Measurements from ENCODE around the gene CLINT1.

The CLINT1 gene

GRCh38 chr5:157828944-157829639 is 29.9 kb downstream of the CLINT1 start:
- in situ Hi-C loops (cut with HindIII; ENCODE audit: low sequenced_read_pairs): no loop called here
- no peak overlapping the region for H3K4me3 ChIP-seq (ENCODE audit: low read depth, low read length)
- TF ChIP-seq CTCF (IDR thresholded peaks at IDR 0.05; ENCODE audit: low read depth, low read length): peak; percentile 43
- no peak for DNase-seq (ENCODE audit: low read depth, low spot score)

- DNase-seq (ENCODE audit: low read depth, low spot score): peak; percentile 14
- in situ Hi-C loops (cut with HindIII; ENCODE audit: low sequenced_read_pairs): no loop called here
- no peak for TF ChIP-seq CTCF (IDR thresholded peaks at IDR 0.05; ENCODE audit: low read depth, low read length)
- no peak overlapping the region for H3K4me3 ChIP-seq (ENCODE audit: low read depth, low read length)
Observed at GRCh38 chr5:157828105-157828943, 30.6 kb downstream of the CLINT1 start.

- in situ Hi-C loops (cut with HindIII; ENCODE audit: low sequenced_read_pairs): no loop called here
- no peak overlapping the region for H3K4me3 ChIP-seq (ENCODE audit: low read depth, low read length)
- no peak for TF ChIP-seq CTCF (IDR thresholded peaks at IDR 0.05; ENCODE audit: low read depth, low read length)
- DNase-seq (ENCODE audit: low read depth, low spot score): peak; percentile 36
Observed at GRCh38 chr5:157827423-157827822, 31.5 kb downstream of the CLINT1 start.

GRCh38 chr5:157823655-157824054 is 35.3 kb downstream of the CLINT1 start:
- DNase-seq (ENCODE audit: low read depth, low spot score): no peak
- in situ Hi-C loops (cut with HindIII; ENCODE audit: low sequenced_read_pairs): no loop called here
- no peak overlapping the region for H3K4me3 ChIP-seq (ENCODE audit: low read depth, low read length)
- TF ChIP-seq CTCF (IDR thresholded peaks at IDR 0.05; ENCODE audit: low read depth, low read length): no peak

- no peak for DNase-seq (ENCODE audit: low read depth, low spot score)
- TF ChIP-seq CTCF (IDR thresholded peaks at IDR 0.05; ENCODE audit: low read depth, low read length): no peak
- in situ Hi-C loops (cut with HindIII; ENCODE audit: low sequenced_read_pairs): no loop called here
- H3K4me3 ChIP-seq (ENCODE audit: low read depth, low read length): no peak overlapping the region
Observed at GRCh38 chr5:157821822-157822622, 36.9 kb downstream of the CLINT1 start.

GRCh38 chr5:157821405-157821804 is 37.5 kb downstream of the CLINT1 start:
- H3K4me3 ChIP-seq (ENCODE audit: low read depth, low read length): no peak overlapping the region
- no peak for TF ChIP-seq CTCF (IDR thresholded peaks at IDR 0.05; ENCODE audit: low read depth, low read length)
- in situ Hi-C loops (cut with HindIII; ENCODE audit: low sequenced_read_pairs): no loop called here
- DNase-seq (ENCODE audit: low read depth, low spot score): no peak

Measured in astrocyte of the spinal cord (primary cell).